GM23338 (cell line): ENCODE results near the gene TPSAB1. TPM values are rescaled to one million over a fixed set of nuclear protein-coding genes. Genes with fewer than 3 reads are reported as not detected.

ENCODE experiments used
- ATAC-seq: fragments of 200-7000 bp; cut with Tn5 transposase; 3 replicates; pipeline ENCODE4 v1.9.1; 2020
- DNase-seq: peaks from one replicate; pipeline ENCODE4 v3.0.0-alpha.2; 2015; ENCODE audit warnings: low spot score
- H2AFZ ChIP-seq: fragments of 200-600 bp; sonication (generic); 2 replicates; pipeline ENCODE4 v1.8.0; 2016; ENCODE audit warnings: antibody characterized with exemption, mild to moderate bottlenecking, moderate library complexity
- H3F3A ChIP-seq: fragments of 200-600 bp; sonication (generic); replicated peaks from 2 replicates; pipeline ENCODE4 v1.8.0; 2017; ENCODE audit warnings: antibody characterized with exemption, mixed run types, low read depth
- H3K27ac ChIP-seq: fragments of 200-600 bp; sonication (generic); 2 replicates; pipeline ENCODE4 v1.6.1; 2016; ENCODE audit warnings: low read depth
- H3K27me3 ChIP-seq: fragments of 200-600 bp; sonication (generic); 2 replicates; pipeline ENCODE4 v1.8.0; 2016; ENCODE audit warnings: mild to moderate bottlenecking, mixed run types, moderate library complexity; ENCODE audit not compliant: insufficient read depth
- H3K36me3 ChIP-seq: fragments of 200-600 bp; sonication (generic); 2 replicates; pipeline ENCODE4 v1.8.0; 2016; ENCODE audit warnings: mild to moderate bottlenecking; ENCODE audit not compliant: insufficient read depth
- H3K4me1 ChIP-seq: fragments of 200-600 bp; sonication (generic); 2 replicates; pipeline ENCODE4 v1.8.0; 2016; ENCODE audit warnings: mild to moderate bottlenecking, moderate library complexity; ENCODE audit not compliant: insufficient read depth
- H3K4me2 ChIP-seq: fragments of 200-600 bp; sonication (generic); 2 replicates; pipeline ENCODE4 v1.7.1; 2017; ENCODE audit warnings: mixed run types
- H3K4me3 ChIP-seq: fragments of 200-600 bp; sonication (generic); 2 replicates; pipeline ENCODE4 v1.6.1; 2016; ENCODE audit warnings: mixed run types
- H3K79me2 ChIP-seq: fragments of 200-600 bp; sonication (generic); replicated peaks from 2 replicates; pipeline ENCODE4 v1.8.0; 2017; ENCODE audit warnings: mild to moderate bottlenecking; ENCODE audit not compliant: insufficient read depth
- H3K9me2 ChIP-seq: fragments of 200-600 bp; sonication (generic); 2 replicates; pipeline ENCODE4 v1.8.0; 2017; ENCODE audit not compliant: insufficient read depth
- H4K20me1 ChIP-seq: fragments of 200-600 bp; sonication (generic); replicated peaks from 2 replicates; pipeline ENCODE4 v1.8.0; 2017; ENCODE audit warnings: mild to moderate bottlenecking; ENCODE audit not compliant: insufficient read depth
- H3K27ac Mint-ChIP-seq: 2 replicates; pipeline ENCODE4 v1.8.0; 2020; ENCODE audit warnings: inconsistent platforms, mild to moderate bottlenecking, moderate library complexity, mixed read lengths
- H3K27me3 Mint-ChIP-seq: 3 replicates; pipeline ENCODE4 v1.8.0; 2022; ENCODE audit warnings: low read depth, mild to moderate bottlenecking, moderate library complexity, mixed read lengths, inconsistent platforms; ENCODE audit not compliant: insufficient read depth, poor library complexity
- H3K36me3 Mint-ChIP-seq: 3 replicates; pipeline ENCODE4 v1.8.0; 2021; ENCODE audit warnings: low read depth, mild to moderate bottlenecking, inconsistent platforms, moderate library complexity, mixed read lengths
- H3K4me1 Mint-ChIP-seq: 3 replicates; pipeline ENCODE4 v1.8.0; 2020; ENCODE audit warnings: mild to moderate bottlenecking, inconsistent platforms, mixed read lengths
- H3K4me3 Mint-ChIP-seq: 3 replicates; pipeline ENCODE4 v1.8.0; 2021; ENCODE audit warnings: moderate library complexity, mild to moderate bottlenecking, inconsistent platforms, mixed read lengths
- H3K9me3 Mint-ChIP-seq: 3 replicates; pipeline ENCODE4 v1.8.0; 2020; ENCODE audit warnings: moderate library complexity, mild to moderate bottlenecking, inconsistent platforms, mixed read lengths
- ETS1 ChIP-seq: IDR thresholded peaks from 2 replicates; pipeline ENCODE4 v1.6.1; 2016; ENCODE audit warnings: antibody characterized with exemption
- EZH2 ChIP-seq: fragments of 200-600 bp; sonication (generic); IDR thresholded peaks from one replicate; pipeline ENCODE4 v1.8.0; 2017; ENCODE audit warnings: antibody characterized with exemption, mild to moderate bottlenecking, low read depth; ENCODE audit not compliant: unreplicated experiment
- NANOG ChIP-seq: IDR thresholded peaks from 2 replicates; pipeline ENCODE4 v1.6.1; 2016; ENCODE audit warnings: antibody characterized with exemption, borderline replicate concordance
- STAT1 ChIP-seq: IDR thresholded peaks from one replicate; pipeline ENCODE4 v1.6.1; 2016; ENCODE audit warnings: antibody characterized with exemption; ENCODE audit not compliant: unreplicated experiment
- polyA plus RNA-seq: library from polyadenylated mRNA; unstranded; fragments of >200 nt; fragmentation: Nextera tagmentation; extraction: Ambion mirVana; gene quantifications from 2 replicates; pipeline ENCODE4 v1.2.1, GENCODE V29; 2016
- total RNA-seq: library from RNA; depleted of rRNA; stranded (reverse); fragments of >200 nt; shearing (Covaris generic); gene quantifications from 2 replicates; pipeline ENCODE4 v1.2.3, GENCODE V29; 2014
- TF ChIP-seq, protein P1 (sequence below): fragments of 250-450 bp; sonication (Bioruptor Pico); IDR thresholded peaks from 2 replicates; pipeline ENCODE4 v1.5.0; 2020; ENCODE audit warnings: mild to moderate bottlenecking, moderate library complexity

TPSAB1 gene
- total and polyA plus RNA-seq, 2 experiments from 2014 or later: not detected

- TF ChIP-seq, protein P1, sequence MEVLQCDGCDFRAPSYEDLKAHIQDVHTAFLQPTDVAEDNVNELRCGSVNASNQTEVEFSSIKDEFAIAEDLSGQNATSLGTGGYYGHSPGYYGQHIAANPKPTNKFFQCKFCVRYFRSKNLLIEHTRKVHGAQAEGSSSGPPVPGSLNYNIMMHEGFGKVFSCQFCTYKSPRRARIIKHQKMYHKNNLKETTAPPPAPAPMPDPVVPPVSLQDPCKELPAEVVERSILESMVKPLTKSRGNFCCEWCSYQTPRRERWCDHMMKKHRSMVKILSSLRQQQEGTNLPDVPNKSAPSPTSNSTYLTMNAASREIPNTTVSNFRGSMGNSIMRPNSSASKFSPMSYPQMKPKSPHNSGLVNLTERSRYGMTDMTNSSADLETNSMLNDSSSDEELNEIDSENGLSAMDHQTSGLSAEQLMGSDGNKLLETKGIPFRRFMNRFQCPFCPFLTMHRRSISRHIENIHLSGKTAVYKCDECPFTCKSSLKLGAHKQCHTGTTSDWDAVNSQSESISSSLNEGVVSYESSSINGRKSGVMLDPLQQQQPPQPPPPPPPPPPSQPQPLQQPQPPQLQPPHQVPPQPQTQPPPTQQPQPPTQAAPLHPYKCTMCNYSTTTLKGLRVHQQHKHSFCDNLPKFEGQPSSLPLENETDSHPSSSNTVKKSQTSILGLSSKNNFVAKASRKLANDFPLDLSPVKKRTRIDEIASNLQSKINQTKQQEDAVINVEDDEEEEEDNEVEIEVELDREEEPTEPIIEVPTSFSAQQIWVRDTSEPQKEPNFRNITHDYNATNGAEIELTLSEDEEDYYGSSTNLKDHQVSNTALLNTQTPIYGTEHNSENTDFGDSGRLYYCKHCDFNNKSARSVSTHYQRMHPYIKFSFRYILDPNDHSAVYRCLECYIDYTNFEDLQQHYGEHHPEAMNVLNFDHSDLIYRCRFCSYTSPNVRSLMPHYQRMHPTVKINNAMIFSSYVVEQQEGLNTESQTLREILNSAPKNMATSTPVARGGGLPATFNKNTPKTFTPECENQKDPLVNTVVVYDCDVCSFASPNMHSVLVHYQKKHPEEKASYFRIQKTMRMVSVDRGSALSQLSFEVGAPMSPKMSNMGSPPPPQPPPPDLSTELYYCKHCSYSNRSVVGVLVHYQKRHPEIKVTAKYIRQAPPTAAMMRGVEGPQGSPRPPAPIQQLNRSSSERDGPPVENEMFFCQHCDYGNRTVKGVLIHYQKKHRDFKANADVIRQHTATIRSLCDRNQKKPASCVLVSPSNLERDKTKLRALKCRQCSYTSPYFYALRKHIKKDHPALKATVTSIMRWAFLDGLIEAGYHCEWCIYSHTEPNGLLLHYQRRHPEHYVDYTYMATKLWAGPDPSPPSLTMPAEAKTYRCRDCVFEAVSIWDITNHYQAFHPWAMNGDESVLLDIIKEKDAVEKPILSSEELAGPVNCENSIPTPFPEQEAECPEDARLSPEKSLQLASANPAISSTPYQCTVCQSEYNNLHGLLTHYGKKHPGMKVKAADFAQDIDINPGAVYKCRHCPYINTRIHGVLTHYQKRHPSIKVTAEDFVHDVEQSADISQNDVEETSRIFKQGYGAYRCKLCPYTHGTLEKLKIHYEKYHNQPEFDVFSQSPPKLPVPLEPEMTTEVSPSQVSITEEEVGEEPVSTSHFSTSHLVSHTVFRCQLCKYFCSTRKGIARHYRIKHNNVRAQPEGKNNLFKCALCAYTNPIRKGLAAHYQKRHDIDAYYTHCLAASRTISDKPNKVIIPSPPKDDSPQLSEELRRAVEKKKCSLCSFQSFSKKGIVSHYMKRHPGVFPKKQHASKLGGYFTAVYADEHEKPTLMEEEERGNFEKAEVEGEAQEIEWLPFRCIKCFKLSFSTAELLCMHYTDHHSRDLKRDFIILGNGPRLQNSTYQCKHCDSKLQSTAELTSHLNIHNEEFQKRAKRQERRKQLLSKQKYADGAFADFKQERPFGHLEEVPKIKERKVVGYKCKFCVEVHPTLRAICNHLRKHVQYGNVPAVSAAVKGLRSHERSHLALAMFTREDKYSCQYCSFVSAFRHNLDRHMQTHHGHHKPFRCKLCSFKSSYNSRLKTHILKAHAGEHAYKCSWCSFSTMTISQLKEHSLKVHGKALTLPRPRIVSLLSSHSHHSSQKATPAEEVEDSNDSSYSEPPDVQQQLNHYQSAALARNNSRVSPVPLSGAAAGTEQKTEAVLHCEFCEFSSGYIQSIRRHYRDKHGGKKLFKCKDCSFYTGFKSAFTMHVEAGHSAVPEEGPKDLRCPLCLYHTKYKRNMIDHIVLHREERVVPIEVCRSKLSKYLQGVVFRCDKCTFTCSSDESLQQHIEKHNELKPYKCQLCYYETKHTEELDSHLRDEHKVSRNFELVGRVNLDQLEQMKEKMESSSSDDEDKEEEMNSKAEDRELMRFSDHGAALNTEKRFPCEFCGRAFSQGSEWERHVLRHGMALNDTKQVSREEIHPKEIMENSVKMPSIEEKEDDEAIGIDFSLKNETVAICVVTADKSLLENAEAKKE (CRISPR knock-in tag): no peak
- no peak for TF ChIP-seq ETS1
- TF ChIP-seq EZH2: no peak
These were observed 18.6 kb downstream of the TPSAB1 start (continued) for GRCh38 chr16:1258906-1259759.

DNA sequence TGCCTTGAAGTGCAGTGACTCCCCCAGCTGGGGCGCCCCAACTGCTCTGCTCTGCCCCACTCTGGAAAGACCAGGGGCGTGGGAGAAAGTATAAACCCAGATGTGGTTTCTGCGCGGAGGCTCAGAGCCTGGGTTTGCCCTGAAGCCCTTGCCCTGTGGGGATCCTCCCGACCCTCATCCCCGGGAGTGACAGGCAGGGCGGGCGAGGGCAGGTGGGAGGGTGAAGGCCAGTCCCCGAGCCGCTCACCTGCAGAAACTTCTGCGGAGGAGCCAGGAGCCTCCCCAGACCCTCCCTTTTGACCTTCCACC lies 19.2 kb downstream of the TPSAB1 start:
- no peaks in the 10 kb centered on the region for H3K27me3 ChIP-seq
- ATAC-seq: peak; percentile 7; the same call in 2 of the 3 replicates
- no peak for TF ChIP-seq ETS1
- no peak for TF ChIP-seq NANOG
- TF ChIP-seq STAT1: no peak
- TF ChIP-seq, protein P1 (CRISPR knock-in tag): no peak

More for the DNA sequence above, 19.2 kb downstream of the TPSAB1 start:
- peaks cover 31% of the 10 kb centered on the region for H3K27me3 Mint-ChIP-seq
- Histone ChIP-seq H3K36me3 (no peaks in the 10 kb centered on the region), H3K27ac (no peak overlapping the region), H4K20me1 (0 out of 2 replicates have a peak, but pooled peaks cover 2% of the 10 kb centered on the region), H2AFZ (no peak overlapping the region), H3K4me2 (peak overlapping the region; percentile 70; the same call in 1 of the 2 replicates), H3K4me1 (no peaks in the 10 kb centered on the region), H3F3A (no peaks in the 10 kb centered on the region), H3K4me3 (no peak overlapping the region; the same call in 1 of the 2 replicates), H3K9me2 (no peaks in the 10 kb centered on the region), H3K79me2 (no peaks in the 10 kb centered on the region)
- no peak overlapping the region for H3K4me3 Mint-ChIP-seq
- H3K27ac Mint-ChIP-seq: no peak overlapping the region
- peaks cover 11% of the 10 kb centered on the region for H3K4me1 Mint-ChIP-seq
- no peaks in the 10 kb centered on the region for H3K36me3 Mint-ChIP-seq
- DNase-seq: no peak
- peaks cover 6% of the 10 kb centered on the region for H3K9me3 Mint-ChIP-seq
